CD4-positive, alpha-beta T cell treated with Interleukin-2 at 100 ng/mL for 4 hours (primary cell): Measurements from ENCODE around the gene CYB561D2.

ENCODE experiments used
- DNase-seq: peaks from one replicate; pipeline ENCODE4 v3.0.0-alpha.2; 2020; ENCODE audit warnings: low spot score

CYB561D2 gene

GRCh38 chr3:50341996-50342650 is 8.5 kb upstream of the CYB561D2 start:
- DNase-seq = no peak

DNA sequence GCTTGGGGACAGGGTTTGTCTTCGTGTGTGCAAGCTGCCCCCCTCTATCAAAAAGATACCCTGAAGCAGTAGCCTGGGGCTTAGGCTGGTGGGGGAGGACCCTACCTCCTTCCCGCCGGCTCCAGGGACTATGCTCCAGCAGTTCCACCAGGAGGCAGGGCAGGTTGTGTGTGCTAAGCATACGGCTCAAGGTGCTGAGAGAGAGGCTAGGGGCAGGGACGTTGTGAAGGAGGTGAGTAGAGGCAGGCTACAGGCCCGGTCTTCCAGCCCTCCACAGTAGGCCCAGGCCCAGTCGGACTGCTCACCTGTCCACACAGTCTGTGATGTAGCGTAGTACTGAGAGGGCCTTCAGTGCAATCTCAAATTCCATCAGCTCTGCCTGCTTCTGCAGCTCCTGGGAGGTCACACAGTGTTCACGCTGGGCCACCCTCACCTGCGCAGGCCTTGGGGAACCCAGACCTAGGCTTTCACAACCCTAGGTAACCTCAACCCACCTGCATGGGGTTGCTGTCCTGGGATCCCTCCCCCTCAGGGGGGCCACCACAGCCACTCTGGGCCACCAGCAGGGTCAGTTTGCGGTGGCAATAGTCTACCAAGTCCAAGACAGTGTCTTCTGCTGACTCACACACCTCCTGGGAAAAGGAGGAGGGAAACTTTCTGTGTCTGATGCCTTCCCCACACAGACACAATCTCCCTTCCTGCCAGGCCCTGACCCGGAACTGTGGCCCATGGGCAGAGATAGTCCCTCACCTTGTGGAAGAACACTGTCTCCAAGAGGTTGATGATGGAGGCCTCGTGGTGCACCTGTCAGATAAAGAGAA is 7.6 kb upstream of the CYB561D2 start:
- no peak for DNase-seq

- DNase-seq = no peak
Measured at GRCh38 chr3:50345008-50345407, 5.7 kb upstream of the CYB561D2 start.

DNA sequence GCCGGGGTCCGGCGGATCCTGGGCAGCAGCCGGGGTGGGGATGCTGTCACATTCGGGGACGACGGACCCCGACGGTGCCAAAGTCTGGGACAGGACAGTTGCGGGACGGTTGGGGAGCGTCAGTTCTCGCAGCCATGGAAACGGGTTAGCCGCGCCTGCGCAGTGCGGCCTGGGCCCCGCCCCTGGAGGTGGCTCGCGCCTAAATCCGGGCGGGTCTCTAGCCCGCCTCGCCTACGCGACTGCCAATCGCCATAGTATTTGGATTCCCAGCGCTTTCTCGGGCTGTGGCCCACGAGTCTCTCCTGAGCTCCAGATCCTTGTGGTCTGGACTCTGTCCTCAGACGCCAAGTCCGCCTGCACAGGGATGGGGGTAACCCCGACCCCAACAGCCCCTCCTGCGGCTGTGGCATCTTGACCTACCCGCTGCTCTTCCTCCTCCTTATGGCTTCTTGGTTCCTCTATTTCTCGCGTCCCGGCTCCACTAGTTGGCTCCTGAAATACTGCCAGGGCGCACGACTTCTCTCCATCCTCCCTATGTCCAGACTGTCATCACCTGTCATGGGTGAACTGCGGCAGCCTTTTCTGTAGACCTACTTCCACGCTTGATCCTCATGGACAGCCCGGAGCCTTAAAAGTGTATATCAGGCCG is 5.0 kb upstream of the CYB561D2 start, which contains the start of gene ZMYND10:
Gene ZMYND10 (minus strand): TSS at position 147 of the 649 bp plus-strand sequence. CDS start 153 bp downstream, outside the sequence.
- DNase-seq = peak; percentile 76

GRCh38 chr3:50347187-50347813 is 3.4 kb upstream of the CYB561D2 start:
- DNase-seq = peak; percentile 85

- DNase-seq = no peak
Measured at GRCh38 chr3:50350213-50350526, 492 bp upstream of the CYB561D2 start.

DNA sequence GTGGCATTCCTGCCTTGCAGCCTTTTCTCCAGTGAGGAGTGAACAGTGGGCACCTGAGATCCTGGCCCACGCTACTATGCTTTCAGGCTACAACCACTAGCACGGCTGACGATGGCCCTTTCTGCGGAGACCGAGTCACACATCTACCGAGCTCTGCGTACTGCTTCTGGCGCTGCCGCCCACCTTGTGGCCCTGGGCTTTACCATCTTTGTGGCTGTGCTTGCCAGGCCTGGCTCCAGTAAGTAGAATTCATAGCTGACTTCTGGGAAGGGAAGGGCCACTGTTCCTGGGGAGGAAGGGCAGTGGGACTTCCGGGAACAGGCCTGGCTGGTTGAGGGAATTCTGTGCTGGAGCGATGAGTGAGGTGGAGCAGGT is 648 bp downstream of the CYB561D2 start:
- no peak for DNase-seq

- DNase-seq = no peak
Measured at GRCh38 chr3:50352781-50353180, 2.1 kb downstream of the CYB561D2 start.

DNA sequence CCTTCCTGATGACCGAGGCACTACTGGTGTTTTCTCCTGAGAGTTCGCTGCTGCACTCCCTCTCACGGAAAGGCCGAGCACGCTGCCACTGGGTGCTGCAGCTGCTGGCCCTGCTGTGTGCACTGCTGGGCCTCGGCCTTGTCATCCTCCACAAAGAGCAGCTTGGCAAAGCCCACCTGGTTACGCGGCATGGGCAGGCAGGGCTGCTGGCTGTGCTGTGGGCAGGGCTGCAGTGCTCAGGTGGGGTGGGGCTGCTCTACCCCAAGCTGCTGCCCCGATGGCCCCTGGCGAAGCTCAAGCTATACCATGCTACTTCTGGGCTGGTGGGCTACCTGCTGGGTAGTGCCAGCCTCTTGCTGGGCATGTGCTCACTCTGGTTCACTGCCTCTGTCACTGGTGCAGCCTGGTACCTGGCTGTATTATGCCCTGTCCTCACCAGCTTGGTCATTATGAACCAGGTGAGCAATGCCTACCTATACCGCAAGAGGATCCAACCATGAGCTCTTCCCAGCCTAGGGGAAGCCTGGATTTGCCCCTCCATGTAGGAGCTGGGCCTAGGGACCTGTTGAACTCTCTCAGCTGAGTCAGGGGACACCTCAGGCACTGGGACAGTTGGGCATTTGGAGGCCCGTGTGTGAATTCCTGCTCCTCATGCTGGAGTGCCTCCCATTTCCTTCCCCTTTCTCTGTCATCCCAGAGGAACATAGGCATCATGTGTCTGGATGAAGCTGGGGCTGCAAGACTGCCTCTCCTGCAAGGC is 2.8 kb downstream of the CYB561D2 start:
- DNase-seq = no peak

DNA sequence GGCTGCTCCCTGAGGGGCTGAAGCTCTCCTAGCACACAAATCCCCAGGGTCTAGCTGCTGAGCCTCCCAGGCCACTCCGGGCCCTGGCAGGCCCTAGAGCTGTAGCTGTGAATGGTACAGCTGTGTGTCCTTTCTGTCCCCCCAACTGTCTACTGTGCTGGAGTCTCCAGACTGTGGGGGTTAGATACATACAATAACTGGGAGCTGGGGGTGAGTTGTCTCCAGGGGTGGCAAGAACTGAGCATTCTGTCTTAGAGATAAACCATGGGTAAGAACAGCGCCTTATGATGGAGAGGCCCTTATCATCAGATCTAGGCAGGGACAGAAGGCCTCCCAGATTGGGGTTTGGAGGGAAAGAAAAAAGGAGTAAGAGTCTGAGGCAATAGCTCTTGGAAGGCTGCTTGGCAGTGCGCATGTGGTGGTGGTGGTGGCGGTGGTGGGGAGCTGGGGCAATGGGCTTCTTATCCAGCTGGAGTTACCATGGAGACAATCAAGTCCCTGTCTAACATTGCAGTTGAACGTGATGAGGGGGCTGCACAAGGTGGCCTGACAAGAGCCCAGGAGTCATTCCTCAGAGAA is 3.6 kb downstream of the CYB561D2 start:
- no peak for DNase-seq

GRCh38 chr3:50354850-50355249 is 4.2 kb downstream of the CYB561D2 start:
- no peak for DNase-seq

DNA sequence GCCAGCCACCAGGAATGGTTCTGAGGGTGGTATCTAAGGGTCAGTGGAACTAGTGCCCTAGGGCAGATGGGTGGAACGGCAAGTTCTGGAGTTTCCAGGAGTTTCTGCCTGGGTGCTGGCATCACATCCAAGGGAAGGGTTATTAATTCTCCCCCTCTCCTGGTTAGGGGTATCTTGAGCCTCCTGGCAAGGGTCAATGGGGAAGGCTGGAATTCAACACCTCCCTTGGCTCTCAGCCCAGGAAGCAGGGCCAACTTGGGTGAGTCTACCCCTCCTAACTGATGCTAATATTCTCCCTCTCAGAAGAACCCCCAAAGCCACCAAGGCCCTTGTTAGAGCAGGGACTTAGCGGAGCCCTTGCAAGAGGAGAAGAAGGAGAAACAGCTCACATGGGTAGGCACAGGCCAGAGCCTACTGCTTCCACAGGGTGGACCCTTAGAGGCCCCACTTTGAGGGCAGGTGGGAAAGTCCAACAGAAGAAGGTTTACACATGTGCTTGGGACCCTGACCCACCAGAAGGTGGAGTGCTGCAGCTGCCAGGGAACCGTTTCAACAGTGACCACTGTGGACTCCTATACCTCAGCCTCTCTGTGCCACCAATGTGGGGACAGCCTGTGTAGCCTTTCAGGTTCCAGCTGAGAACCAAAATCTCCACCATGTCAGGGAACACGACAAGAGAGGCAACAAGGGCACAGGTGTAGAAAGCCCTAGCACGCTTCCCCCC is 5.3 kb downstream of the CYB561D2 start:
- no peak for DNase-seq

DNA sequence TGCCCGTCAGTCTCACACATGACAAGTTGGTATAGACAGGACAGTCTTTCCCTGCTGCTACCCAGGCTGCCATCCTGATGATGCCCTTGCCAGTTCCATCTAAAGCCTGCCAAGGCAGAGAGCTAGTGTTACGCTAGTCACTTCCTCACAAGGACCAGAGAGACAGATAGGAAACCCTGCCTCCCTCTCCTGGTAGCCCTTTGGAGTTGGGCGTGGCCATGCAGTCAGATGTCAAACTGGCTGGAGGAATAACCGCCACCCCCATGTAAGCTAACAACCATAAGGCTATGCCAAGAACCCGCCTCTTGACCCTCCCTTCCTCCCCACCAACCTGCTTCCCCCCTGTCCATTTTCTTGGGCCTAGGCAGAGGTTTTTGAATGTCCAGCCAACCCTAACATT is 5.9 kb downstream of the CYB561D2 start:
- no peak for DNase-seq

DNA sequence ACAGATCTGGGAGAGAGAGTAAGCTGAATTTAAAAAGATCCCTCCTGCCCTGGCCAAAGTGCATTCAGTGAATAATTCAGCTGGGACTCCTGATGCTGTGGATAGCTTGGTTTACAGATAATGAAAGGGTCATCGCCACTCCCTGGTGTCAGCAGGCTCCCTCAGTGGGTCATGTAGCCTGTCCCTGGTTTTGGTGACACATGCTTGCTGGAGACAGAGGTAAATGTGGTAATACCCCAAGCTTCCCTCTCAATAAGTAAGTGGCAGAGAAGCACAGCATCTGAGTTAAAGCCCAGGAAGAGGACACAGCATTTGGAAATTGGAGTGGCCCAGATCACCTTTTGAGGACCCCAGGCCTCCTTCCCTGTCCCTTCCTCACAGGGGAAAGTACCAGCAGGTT is 6.8 kb downstream of the CYB561D2 start:
- DNase-seq = no peak

DNA sequence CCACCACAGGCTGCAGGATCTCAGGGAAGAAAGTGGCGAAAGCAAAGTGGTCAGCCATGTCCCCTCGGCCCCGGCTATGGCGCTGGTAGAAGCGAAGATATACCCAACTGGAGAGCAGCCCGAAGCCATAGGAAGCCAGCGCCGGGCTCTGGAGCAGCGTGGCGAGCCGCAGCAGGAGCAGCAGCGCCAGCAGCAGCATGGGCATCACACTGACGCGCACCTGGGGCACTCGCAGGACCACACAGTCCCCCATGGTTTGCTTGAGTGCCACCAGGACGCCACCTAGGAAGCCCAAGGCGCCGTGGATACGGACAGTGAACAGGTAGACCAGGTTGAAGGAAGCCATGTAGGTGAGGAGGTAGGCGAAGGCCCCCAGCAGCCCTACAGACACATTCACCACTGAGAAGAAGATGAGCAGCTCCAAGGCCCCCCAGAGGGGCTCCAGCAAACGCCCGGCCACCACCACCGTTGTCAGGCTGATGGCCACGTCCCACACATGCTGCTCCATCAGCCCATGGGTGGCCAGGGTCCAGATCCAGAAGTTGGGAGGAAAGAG is 7.8 kb downstream of the CYB561D2 start:
- DNase-seq = no peak

DNA sequence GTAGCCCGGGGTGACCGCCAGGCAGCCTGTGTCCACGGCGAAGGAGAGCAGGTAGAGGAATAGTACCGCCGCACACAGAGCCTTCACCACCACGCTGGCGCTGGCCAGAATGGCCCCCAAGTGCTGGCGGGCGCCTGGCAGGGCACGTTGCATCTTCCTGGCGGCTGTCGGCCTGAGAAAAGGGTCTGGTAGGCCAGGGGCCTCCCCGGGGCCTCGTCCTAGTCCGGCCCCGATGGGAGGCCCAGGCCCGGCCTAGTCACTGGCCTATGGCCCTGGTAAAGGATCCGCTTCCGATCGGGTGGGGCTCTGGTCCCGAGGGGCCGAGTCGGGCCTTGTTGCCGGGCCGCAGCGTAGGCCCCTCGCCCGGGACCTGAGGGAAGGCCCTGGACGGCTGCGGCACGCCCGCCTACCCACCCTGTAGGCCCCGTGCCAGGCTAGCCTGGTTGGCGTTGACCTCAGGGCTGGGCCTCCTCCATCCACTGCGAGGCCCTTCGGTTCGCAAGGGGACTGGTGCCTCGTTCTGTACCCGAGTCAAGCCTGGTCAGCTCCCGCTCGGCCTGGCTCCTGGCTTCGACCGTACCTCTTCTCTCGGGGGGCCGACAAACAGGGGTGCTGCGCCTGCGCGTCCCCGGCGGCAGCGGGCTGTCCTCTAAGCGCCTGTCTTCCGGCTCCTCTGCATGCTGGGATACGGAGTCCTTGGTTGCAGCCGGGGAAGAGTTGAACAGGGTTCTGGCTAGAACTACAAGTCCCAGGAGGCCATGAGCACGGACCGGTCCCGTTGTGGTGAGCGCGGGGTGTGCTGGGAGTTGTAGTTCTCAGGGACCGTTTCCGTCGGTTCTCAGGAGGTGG is 8.5 kb downstream of the CYB561D2 start, which contains the start of gene TMEM115:
Gene TMEM115 (minus strand): TSS at position 611 of the 849 bp plus-strand sequence. CDS start 458 bp downstream, at position 153.
- DNase-seq = peak; percentile 98

GRCh38 chr3:50359760-50360110 is 9.1 kb downstream of the CYB561D2 start:
- DNase-seq = no peak

GRCh38 chr3:50364573-50365079 is 14.0 kb downstream of the CYB561D2 start:
- no peak for DNase-seq

- peak; percentile 95 for DNase-seq
Measured at GRCh38 chr3:50365080-50365841, 14.6 kb downstream of the CYB561D2 start.
